ENCODE measurements around the gene OR52B6.

OR52B6 gene

DNA sequence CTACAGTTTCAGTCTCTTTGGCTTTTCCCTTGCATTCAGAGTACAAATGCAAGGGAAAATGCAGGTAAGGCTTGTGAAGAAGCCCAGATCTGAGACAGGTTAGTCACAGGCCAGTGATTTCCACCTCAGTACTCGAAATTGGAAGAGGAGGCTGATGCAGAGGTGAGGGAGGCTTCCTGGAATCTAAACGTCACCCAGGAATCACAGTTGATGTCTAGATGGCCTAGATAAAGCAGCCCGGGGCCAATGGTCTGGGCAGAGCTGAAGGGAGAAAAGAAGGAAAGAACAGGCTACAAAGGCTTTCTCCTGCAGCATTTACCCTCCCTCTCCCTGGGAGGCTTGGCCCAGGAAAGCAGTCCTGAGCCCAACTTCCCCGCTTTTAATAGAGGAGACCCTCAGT, 24.2 kb downstream of the OR52B6 start:
- TF ChIP-seq, protein P1, sequence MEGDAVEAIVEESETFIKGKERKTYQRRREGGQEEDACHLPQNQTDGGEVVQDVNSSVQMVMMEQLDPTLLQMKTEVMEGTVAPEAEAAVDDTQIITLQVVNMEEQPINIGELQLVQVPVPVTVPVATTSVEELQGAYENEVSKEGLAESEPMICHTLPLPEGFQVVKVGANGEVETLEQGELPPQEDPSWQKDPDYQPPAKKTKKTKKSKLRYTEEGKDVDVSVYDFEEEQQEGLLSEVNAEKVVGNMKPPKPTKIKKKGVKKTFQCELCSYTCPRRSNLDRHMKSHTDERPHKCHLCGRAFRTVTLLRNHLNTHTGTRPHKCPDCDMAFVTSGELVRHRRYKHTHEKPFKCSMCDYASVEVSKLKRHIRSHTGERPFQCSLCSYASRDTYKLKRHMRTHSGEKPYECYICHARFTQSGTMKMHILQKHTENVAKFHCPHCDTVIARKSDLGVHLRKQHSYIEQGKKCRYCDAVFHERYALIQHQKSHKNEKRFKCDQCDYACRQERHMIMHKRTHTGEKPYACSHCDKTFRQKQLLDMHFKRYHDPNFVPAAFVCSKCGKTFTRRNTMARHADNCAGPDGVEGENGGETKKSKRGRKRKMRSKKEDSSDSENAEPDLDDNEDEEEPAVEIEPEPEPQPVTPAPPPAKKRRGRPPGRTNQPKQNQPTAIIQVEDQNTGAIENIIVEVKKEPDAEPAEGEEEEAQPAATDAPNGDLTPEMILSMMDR (IDR thresholded peaks at IDR 0.05; ENCODE audit: low read length, missing control alignments) = no peak
- no peak for DNase-seq (ENCODE audit: low read depth)
- no peak overlapping the region for H3K4me3 ChIP-seq (replicated peaks; ENCODE audit: low read depth, low read length)

DNA sequence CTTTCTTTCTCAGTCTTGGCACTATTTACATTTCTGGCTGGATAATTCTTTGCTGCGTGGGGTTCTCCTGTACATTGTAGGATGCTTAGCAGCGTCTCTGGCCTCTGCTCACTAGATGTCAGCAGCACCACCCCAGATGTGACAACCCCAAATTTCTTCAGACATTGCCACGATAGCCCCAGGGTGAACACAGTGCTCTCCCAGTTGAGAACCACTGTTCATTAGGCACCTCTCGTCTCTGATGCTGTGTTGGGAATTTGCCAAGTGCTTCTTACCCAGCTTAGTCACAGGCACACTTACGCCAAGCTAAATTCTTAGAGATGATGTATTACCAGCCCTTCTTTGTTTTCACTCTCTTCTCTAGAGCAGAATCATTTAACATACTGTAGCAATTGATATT, 25.2 kb downstream of the OR52B6 start:
- no peak overlapping the region for H3K4me3 ChIP-seq (replicated peaks; ENCODE audit: low read depth, low read length)
- TF ChIP-seq, protein P1 (IDR thresholded peaks at IDR 0.05; ENCODE audit: low read length, missing control alignments) = no peak
- DNase-seq (ENCODE audit: low read depth) = peak; percentile 87

DNA sequence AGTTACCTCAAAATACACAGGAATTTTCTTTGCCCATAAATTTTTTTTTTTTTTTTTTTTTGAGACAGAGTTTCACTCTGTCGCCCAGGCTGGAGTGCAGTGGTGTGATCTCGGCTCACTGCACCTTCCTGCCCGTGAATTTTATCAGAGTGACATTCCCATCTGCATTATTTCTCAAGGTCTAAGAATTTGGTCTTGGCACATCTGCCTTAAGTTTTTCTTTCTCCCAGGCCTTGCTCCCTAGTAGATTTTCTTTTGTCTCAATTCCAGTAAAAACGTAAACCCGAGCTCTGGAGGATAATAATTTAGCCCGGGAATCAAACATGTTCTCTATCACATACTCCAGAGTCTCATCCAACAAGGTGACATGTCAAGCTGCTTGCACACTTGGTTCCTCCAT, 28.1 kb downstream of the OR52B6 start:
- DNase-seq (ENCODE audit: low read depth) = peak; percentile 58
- H3K4me3 ChIP-seq (replicated peaks; ENCODE audit: low read depth, low read length) = no peak overlapping the region
- TF ChIP-seq, protein P1 (IDR thresholded peaks at IDR 0.05; ENCODE audit: low read length, missing control alignments) = no peak

DNA sequence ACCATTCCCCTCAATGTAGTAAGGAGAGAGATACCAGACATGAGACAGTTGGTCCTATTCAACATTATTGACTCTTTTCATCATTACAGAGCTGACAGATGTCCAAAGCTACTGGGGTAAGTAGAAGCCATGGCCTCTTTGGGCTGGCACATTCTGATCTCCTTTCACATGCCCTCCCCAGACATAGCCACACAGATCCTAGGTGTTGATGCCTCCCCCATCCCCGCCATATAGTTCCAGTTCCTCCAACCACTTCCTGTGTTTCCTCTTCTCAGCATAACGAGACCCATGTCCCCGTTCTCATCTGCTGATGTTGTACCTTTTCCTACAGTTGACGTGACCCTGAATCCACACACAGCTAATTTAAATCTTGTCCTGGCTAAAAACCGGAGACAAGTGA, 29.8 kb downstream of the OR52B6 start:
- no peak overlapping the region for H3K4me3 ChIP-seq (replicated peaks; ENCODE audit: low read depth, low read length)
- TF ChIP-seq, protein P1 (IDR thresholded peaks at IDR 0.05; ENCODE audit: low read length, missing control alignments) = no peak
- DNase-seq (ENCODE audit: low read depth) = no peak

DNA sequence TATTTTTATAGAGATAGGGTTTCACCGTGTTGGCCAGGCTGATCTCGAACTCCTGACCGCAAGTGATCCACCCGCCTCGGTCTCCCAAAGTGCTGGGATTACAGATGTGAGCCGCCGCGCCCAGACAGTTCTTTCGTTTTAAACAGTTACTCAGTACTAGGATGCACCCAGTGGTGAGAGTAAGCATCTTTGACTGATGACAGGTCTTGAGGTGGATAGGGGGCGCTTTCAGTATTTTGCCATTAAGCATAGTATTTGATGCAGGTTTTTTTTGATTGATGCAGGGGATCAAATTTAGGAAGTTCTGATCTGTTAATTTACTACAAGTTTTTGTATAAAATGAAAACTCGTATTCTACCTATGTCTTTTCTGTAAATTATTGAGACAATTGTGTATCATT, 30.9 kb downstream of the OR52B6 start:
- no peak overlapping the region for H3K4me3 ChIP-seq (replicated peaks; ENCODE audit: low read depth, low read length)
- TF ChIP-seq, protein P1 (IDR thresholded peaks at IDR 0.05; ENCODE audit: low read length, missing control alignments) = no peak
- DNase-seq (ENCODE audit: low read depth) = no peak

DNA sequence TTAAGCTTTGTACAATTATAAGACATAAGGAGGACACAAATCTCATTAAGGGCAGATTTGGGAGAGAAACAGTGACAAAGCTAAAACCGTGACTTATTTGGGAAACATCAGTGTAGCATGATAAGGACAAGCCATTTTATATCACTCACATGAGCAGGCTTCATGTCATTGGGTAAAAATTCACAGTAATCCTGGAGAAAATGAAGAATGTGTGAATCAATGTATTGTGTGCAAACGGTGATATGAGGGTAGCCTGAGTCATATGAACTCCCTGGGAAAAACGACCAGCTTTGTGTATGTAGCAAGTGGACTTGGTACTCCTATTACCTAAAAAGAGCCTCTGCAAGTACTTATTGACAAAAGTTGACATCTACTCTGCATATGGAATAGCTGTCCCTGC, 38.1 kb downstream of the OR52B6 start:
- H3K4me3 ChIP-seq (replicated peaks; ENCODE audit: low read depth, low read length) = no peak overlapping the region
- peak; percentile 68 for DNase-seq (ENCODE audit: low read depth)

More for the DNA sequence above, 38.1 kb downstream of the OR52B6 start:
- TF ChIP-seq, protein P1 (IDR thresholded peaks at IDR 0.05; ENCODE audit: low read length, missing control alignments) = no peak
